Measurements from ENCODE around the gene PKP1.

DNA sequence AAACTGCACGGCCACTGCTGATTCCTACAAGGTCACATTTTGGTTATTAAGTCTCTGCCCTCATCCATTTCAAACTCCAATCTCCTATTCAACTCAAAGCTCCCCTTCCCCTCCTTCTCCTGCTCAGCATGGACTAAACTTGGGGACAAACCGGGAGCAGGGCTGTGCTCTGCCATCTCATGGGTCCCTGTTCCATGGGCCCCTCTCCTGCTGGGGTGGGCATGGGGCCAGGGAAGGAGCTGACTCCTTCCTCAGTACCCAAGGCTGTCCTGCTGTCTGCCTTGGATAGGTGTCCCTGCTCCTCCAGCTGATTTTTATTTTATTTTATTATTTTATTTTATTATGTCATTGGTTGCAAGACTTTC is 67.0 kb downstream of the PKP1 start:
- TF ChIP-seq, protein P1, sequence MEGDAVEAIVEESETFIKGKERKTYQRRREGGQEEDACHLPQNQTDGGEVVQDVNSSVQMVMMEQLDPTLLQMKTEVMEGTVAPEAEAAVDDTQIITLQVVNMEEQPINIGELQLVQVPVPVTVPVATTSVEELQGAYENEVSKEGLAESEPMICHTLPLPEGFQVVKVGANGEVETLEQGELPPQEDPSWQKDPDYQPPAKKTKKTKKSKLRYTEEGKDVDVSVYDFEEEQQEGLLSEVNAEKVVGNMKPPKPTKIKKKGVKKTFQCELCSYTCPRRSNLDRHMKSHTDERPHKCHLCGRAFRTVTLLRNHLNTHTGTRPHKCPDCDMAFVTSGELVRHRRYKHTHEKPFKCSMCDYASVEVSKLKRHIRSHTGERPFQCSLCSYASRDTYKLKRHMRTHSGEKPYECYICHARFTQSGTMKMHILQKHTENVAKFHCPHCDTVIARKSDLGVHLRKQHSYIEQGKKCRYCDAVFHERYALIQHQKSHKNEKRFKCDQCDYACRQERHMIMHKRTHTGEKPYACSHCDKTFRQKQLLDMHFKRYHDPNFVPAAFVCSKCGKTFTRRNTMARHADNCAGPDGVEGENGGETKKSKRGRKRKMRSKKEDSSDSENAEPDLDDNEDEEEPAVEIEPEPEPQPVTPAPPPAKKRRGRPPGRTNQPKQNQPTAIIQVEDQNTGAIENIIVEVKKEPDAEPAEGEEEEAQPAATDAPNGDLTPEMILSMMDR (IDR thresholded peaks at IDR 0.05): no peak
- no peak for TF ChIP-seq EZH2phosphoT487 (IDR thresholded peaks at IDR 0.05)
- TF ChIP-seq EZH2 (IDR thresholded peaks at IDR 0.05): no peak
